ENCODE measurements around the gene GIGYF2. TPM values are rescaled to one million over a fixed set of nuclear protein-coding genes. Genes with fewer than 3 reads are reported as not detected.

Gene GIGYF2
- total and polyA plus RNA-seq, 2 of the 13 experiments (the other 11 are each of a cell fraction or from before 2014, with no cell fraction given), result 44.9 to 73.5 TPM

DNA sequence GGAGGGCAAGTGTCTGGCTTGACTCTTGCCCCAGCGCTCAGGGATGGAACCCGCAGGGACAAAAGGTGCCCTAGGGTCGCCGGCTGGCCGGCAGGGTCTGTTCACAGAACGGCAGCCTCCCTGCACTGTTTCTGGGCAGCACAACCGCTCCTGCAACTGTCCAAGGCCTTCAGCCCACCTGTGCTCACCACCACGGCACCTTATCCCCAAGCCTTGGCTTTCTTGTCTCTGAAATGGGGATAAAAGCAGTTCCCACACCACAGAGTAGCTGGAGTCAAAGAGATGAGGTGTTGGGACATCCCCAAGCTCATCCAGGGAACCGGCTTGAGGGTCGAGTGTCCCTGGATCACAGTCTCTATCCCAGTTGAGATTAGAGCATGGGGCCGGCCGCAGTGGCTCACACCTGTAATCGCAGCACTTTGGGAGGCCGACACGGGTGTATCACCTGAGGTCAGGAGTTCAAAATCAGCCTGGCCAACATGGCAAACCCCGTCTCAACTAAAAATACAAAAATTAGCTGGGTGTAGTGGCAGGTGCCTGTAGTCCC lies 177.6 kb downstream of the GIGYF2 start (continued):
- TF ChIP-seq, protein P1, sequence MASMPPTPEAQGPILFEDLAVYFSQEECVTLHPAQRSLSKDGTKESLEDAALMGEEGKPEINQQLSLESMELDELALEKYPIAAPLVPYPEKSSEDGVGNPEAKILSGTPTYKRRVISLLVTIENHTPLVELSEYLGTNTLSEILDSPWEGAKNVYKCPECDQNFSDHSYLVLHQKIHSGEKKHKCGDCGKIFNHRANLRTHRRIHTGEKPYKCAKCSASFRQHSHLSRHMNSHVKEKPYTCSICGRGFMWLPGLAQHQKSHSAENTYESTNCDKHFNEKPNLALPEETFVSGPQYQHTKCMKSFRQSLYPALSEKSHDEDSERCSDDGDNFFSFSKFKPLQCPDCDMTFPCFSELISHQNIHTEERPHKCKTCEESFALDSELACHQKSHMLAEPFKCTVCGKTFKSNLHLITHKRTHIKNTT (CRISPR knock-in tag; IDR thresholded peaks at IDR 0.05), result no peak
- TF ChIP-seq EED (CRISPR knock-in tag; IDR thresholded peaks at IDR 0.05), result 0 out of 2 replicates have a peak, but pooled peaks have one; percentile 27
- TF ChIP-seq RFXAP (CRISPR knock-in tag; IDR thresholded peaks at IDR 0.05; ENCODE audit: borderline replicate concordance), result 0 out of 2 replicates have a peak, but pooled peaks have one; percentile 18
- TF ChIP-seq HMGA1 (CRISPR knock-in tag; conservative IDR thresholded peaks at IDR 0.05), result no peak
- no peak for TF ChIP-seq SP140L (CRISPR knock-in tag; IDR thresholded peaks at IDR 0.05; ENCODE audit: borderline replicate concordance)
- TF ChIP-seq RORA (CRISPR knock-in tag; IDR thresholded peaks at IDR 0.05), result no peak
- TF ChIP-seq HDAC2 (CRISPR knock-in tag; IDR thresholded peaks at IDR 0.05), result no peak
- TF ChIP-seq FOXK1 (CRISPR knock-in tag; IDR thresholded peaks at IDR 0.05; ENCODE audit: borderline replicate concordance, low read depth), result no peak
- no peak for TF ChIP-seq SATB2 (CRISPR knock-in tag; IDR thresholded peaks at IDR 0.05)
- no peak for TF ChIP-seq ARNT (IDR thresholded peaks at IDR 0.05)
- no peak for TF ChIP-seq HES4 (CRISPR knock-in tag; IDR thresholded peaks at IDR 0.05; ENCODE audit: borderline replicate concordance)
- TF ChIP-seq RARA (CRISPR knock-in tag; IDR thresholded peaks at IDR 0.05), result no peak
- TF ChIP-seq ZNF672 (CRISPR knock-in tag; IDR thresholded peaks at IDR 0.05), result no peak
- TF ChIP-seq ZNF768 (CRISPR knock-in tag; IDR thresholded peaks at IDR 0.05), result peak; percentile 30; the same call in 1 of the 2 replicates
- no peak for TF ChIP-seq ZNF34 (CRISPR knock-in tag; IDR thresholded peaks at IDR 0.05; ENCODE audit: borderline replicate concordance)
- no peak for TF ChIP-seq ZNF766 (CRISPR knock-in tag; IDR thresholded peaks at IDR 0.05; ENCODE audit: borderline replicate concordance)
- TF ChIP-seq REL (CRISPR knock-in tag; conservative IDR thresholded peaks at IDR 0.05), result no peak
- no peak for TF ChIP-seq HDAC6 (IDR thresholded peaks at IDR 0.05; ENCODE audit: low read depth, low read length)
- TF ChIP-seq, protein P2, sequence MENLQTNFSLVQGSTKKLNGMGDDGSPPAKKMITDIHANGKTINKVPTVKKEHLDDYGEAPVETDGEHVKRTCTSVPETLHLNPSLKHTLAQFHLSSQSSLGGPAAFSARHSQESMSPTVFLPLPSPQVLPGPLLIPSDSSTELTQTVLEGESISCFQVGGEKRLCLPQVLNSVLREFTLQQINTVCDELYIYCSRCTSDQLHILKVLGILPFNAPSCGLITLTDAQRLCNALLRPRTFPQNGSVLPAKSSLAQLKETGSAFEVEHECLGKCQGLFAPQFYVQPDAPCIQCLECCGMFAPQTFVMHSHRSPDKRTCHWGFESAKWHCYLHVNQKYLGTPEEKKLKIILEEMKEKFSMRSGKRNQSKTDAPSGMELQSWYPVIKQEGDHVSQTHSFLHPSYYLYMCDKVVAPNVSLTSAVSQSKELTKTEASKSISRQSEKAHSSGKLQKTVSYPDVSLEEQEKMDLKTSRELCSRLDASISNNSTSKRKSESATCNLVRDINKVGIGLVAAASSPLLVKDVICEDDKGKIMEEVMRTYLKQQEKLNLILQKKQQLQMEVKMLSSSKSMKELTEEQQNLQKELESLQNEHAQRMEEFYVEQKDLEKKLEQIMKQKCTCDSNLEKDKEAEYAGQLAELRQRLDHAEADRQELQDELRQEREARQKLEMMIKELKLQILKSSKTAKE (CRISPR knock-in tag; IDR thresholded peaks at IDR 0.05; ENCODE audit: borderline replicate concordance), result no peak
- TF ChIP-seq HNRNPUL1 (IDR thresholded peaks at IDR 0.05; ENCODE audit: low read depth, low read length), result no peak
- TF ChIP-seq GABPA (IDR thresholded peaks at IDR 0.05; ENCODE audit: low read depth, low read length), result no peak
- TF ChIP-seq GABPA (CRISPR knock-in tag; IDR thresholded peaks at IDR 0.05; ENCODE audit: low read depth), result no peak
- no peak for TF ChIP-seq KDM6A (CRISPR knock-in tag; IDR thresholded peaks at IDR 0.05; ENCODE audit: low read depth)
- TF ChIP-seq XRCC5 (optimal IDR thresholded peaks at IDR 0.05; ENCODE audit: low read length), result no peak
- TF ChIP-seq, protein P3, sequence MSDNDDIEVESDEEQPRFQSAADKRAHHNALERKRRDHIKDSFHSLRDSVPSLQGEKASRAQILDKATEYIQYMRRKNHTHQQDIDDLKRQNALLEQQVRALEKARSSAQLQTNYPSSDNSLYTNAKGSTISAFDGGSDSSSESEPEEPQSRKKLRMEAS (IDR thresholded peaks at IDR 0.05), result no peak
- TF ChIP-seq PITX1 (CRISPR knock-in tag; IDR thresholded peaks at IDR 0.05), result no peak
- no peak for TF ChIP-seq ZNF136 (CRISPR knock-in tag; IDR thresholded peaks at IDR 0.05; ENCODE audit: low read depth)
- TF ChIP-seq ZKSCAN8 (CRISPR knock-in tag; IDR thresholded peaks at IDR 0.05; ENCODE audit: borderline replicate concordance), result no peak
